ENCODE results near the gene SPNS3.

The SPNS3 gene

DNA sequence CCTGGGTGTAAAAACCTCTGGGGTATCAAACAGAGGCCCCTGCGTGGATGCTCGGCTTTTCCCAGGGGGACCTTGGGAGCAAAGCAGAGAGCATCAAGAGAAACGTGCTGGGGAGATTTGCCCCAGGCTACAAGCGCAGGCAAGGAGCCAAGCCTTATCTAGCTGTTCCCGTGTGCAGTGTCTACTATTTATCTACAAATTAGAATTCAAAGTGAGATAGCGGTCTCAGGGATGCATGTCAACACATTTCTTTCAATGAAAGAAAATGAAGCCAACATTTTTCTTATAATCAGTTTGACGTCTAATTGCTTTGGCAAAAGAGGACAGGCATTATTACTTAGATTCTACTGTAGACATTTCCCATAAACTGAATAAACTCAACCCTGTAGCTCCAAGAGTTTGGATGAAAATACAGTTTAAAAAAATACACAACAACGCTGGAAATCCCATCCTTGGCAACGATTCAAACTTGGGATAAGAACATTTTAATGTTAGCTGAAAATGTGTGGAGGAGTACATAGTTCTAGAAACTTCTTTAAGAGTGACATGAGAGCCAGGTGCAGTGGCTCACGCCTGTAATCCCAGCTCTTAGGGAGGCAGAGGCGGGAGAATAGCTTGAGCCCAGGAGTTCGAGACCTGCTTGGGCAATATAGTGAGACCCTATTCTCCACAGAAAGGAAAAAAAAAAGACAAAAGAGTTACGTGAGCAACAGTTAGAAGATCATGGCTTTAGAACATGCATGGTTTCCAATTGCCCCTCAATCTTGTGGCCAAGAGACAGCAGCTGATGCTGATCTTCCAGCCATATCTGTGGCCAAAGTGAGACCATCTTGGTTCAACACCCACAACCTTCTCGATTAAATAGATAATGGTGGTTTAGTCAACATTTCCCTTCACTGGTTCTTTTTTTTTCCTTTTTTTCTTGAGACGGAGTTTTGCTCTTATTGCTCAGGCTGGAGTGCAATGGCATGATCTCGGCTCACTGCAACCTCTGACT, 7.2 kb downstream of the SPNS3 start:
- DNase-seq (ENCODE audit: insufficient read length, low spot score) (no peak), FAIRE-seq (no peak)
- TF ChIP-seq, protein P1, sequence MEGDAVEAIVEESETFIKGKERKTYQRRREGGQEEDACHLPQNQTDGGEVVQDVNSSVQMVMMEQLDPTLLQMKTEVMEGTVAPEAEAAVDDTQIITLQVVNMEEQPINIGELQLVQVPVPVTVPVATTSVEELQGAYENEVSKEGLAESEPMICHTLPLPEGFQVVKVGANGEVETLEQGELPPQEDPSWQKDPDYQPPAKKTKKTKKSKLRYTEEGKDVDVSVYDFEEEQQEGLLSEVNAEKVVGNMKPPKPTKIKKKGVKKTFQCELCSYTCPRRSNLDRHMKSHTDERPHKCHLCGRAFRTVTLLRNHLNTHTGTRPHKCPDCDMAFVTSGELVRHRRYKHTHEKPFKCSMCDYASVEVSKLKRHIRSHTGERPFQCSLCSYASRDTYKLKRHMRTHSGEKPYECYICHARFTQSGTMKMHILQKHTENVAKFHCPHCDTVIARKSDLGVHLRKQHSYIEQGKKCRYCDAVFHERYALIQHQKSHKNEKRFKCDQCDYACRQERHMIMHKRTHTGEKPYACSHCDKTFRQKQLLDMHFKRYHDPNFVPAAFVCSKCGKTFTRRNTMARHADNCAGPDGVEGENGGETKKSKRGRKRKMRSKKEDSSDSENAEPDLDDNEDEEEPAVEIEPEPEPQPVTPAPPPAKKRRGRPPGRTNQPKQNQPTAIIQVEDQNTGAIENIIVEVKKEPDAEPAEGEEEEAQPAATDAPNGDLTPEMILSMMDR (IDR thresholded peaks at IDR 0.05; ENCODE audit: insufficient read depth, missing control alignments), result no peak

DNA sequence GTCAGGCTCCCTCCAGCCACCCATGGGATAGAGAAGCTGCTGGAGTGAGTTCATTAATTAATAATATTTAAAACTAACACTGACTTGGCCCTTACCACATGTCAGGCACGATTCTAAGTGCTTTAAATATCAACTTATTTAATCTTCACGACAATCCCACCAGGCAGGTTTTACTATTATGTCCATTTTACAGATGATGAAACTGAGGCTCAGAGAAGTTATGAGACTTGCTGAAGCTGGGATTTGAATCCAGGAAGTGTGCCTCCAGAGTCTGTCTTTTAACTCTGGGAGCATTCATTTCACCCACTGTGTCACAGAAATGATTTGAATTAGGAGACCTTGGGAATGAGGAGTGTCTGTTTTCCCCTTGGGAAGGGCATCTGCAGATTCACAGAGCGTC, 8.8 kb downstream of the SPNS3 start:
- TF ChIP-seq, protein P1 (IDR thresholded peaks at IDR 0.05; ENCODE audit: insufficient read depth, missing control alignments), result no peak
- DNase-seq (ENCODE audit: insufficient read length, low spot score), result no peak
- FAIRE-seq, result no peak

DNA sequence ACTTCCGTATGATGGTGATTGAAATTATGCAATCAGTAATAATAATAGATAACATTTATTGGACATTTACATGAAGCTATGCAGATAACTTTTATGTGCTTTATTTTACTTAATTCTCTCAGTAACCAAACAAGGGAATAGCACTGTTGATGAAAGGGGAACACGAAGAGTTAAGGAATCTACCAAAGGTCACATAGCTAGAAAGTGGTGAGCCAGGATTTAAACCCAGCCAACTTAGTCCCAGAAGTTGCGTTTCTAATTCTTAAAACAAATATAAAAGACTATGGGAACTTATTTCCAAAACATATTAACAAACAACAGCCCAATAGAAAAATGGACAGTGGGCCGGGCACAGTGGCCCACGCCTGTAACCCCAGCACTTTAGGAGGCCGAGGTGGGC, 9.7 kb downstream of the SPNS3 start:
- FAIRE-seq, result no peak
- no peak for DNase-seq (ENCODE audit: insufficient read length, low spot score)
- TF ChIP-seq, protein P1 (IDR thresholded peaks at IDR 0.05; ENCODE audit: insufficient read depth, missing control alignments), result no peak

DNA sequence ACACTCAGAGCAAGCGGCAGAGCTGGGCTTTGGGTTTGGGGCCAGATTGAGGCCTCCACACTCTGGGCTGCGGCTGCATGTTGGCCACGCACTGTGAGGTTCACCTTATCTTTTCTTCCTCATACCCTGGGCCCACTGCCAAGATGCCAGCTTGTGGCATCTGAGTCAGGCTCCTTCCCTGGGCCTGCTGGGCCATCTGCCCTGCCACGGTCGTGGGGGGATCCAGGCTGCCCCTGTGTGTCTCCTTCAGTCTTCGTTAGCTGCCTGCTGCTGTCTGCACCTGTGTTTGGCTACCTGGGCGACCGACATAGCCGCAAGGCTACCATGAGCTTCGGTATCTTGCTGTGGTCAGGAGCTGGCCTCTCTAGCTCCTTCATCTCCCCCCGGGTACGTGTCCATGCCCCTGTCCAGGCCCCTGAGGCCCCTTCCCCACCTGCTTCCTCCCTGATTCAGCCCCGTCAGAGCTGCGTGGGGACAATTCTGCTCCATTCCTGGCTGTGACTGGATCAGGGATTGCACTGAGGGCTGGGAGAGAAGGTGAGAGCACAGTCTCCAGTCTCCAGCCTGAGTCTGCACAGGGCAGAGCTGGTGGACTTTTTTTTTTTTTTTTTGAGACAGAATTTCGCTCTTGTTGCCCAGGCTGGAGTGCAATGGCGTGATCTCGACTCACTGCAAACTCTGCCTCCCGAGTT, 11.2 kb downstream of the SPNS3 start:
- no peak for DNase-seq (ENCODE audit: insufficient read length, low spot score)
- FAIRE-seq, result no peak
- TF ChIP-seq, protein P1 (IDR thresholded peaks at IDR 0.05; ENCODE audit: insufficient read depth, missing control alignments), result no peak

DNA sequence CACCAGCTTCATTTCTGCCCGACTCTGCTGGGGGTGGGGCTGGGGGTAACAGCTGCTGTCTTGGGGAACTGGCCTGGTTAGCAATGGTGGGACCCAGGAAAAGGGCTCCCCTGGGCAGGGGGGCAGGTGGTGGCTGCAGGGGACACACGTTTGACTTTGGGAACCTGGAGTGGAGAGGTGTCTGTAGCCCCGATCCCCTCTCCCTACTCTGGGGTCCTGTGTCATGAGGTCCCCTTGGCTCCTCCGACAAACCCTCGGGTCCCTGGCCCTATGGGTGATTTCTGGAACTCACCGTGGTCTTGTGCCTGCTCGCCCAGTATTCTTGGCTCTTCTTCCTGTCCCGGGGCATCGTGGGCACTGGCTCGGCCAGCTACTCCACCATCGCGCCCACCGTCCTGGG, 12.0 kb downstream of the SPNS3 start:
- TF ChIP-seq, protein P1 (IDR thresholded peaks at IDR 0.05; ENCODE audit: insufficient read depth, missing control alignments), result no peak
- FAIRE-seq (no peak), DNase-seq (ENCODE audit: insufficient read length, low spot score) (no peak)

DNA sequence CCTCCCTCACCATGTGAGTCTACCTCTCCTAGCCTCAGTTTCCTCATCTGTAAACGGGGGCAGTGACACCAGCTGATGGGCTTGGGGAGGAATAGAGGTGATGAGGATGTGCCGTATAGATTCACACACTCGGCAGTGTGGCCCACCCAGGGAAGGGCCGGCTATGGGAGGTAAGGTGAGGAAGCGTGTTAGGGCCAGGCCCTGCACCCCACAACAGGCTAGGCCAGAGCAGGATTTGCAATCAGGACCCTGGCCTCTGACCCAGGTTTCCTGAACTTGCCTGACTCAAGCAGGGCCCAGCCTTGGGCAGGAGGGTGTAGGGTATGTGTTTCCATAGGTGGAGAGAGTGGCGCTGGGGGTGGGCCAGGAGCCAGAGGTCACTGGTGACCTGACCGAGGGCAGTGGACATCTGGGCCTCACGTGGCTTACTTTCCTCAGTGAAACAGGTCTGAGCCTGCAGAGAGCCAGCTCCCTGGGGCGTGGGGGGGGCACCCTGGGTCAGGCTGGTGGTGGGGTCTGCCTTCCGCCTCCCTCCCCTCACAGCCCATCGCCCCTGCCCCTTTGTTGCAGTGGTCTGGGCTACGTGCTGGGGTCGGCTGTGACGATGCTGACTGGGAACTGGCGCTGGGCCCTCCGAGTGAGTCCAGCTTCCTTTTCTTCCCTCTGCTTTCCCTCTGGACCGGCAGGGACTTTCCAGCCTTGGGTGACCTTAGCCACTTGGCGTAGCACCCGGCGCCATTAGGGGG, 12.8 kb downstream of the SPNS3 start:
- FAIRE-seq, result no peak
- TF ChIP-seq, protein P1 (IDR thresholded peaks at IDR 0.05; ENCODE audit: insufficient read depth, missing control alignments), result no peak
- DNase-seq (ENCODE audit: insufficient read length, low spot score), result no peak

Data from D721Med (cell line).